PC-3 (cell line): Measurements from ENCODE around the gene TGFB1I1. TPM values are rescaled to one million over a fixed set of nuclear protein-coding genes. Genes with fewer than 3 reads are reported as not detected.

Experiments used
- ATAC-seq: fragments of 200-7000 bp; cut with Tn5 transposase; 2 replicates; pipeline ENCODE4 v1.9.1; 2020; ENCODE audit warnings: mild to moderate bottlenecking, moderate library complexity
- BruUV-seq: library from RNA; stranded (reverse); fragments of 400-500 nt; replicated peaks from 2 replicates; lab custom pipeline; 2021; lab: Mats Ljungman, UMichigan
- CTCF ChIA-PET: fragments of 300-600 bp; sonication (Branson Sonifier 250); formaldehyde crosslinking; loops from one replicate; lab custom pipeline; 2022; ENCODE audit warnings: antibody characterized with exemption; lab: Charles Lee
- POLR2A ChIA-PET: fragments of 300-600 bp; sonication (Branson Sonifier 250); formaldehyde crosslinking; loops from one replicate; lab custom pipeline; 2022; ENCODE audit warnings: antibody characterized with exemption; ENCODE audit not compliant: unreplicated experiment; lab: Charles Lee
- DNase-seq: peaks from one replicate; pipeline ENCODE4 v3.0.0-alpha.2; 2015
- H2AFZ ChIP-seq: fragments of 300-600 bp; sonication (generic); 2 replicates; pipeline ENCODE4 v1.6.0; 2016; ENCODE audit warnings: antibody characterized with exemption, low read length
- H3F3A ChIP-seq: fragments of 300-600 bp; sonication (generic); one replicate; pipeline ENCODE4 v1.6.0; 2017; ENCODE audit warnings: antibody characterized with exemption, low read length, control low read depth, mild to moderate bottlenecking; ENCODE audit not compliant: unreplicated experiment
- H3K27ac ChIP-seq: fragments of 300-600 bp; sonication (generic); 2 replicates; pipeline ENCODE4 v1.5.1; 2016; ENCODE audit warnings: mild to moderate bottlenecking, low read length
- H3K27me3 ChIP-seq: fragments of 300-600 bp; sonication (generic); 2 replicates; pipeline ENCODE4 v1.6.1; 2016; ENCODE audit warnings: low read length, mixed read lengths
- H3K36me3 ChIP-seq: fragments of 300-600 bp; sonication (generic); 2 replicates; pipeline ENCODE4 v1.6.1; 2016; ENCODE audit warnings: low read depth, mixed run types, low read length, mixed read lengths
- H3K4me1 ChIP-seq: fragments of 300-600 bp; sonication (generic); 2 replicates; pipeline ENCODE4 v1.5.1; 2016; ENCODE audit warnings: low read length; ENCODE audit not compliant: insufficient read depth
- H3K4me2 ChIP-seq: fragments of 300-600 bp; sonication (generic); 2 replicates; pipeline ENCODE4 v1.6.0; 2016; ENCODE audit warnings: low read length
- H3K4me3 ChIP-seq: fragments of 300-600 bp; sonication (generic); 2 replicates; pipeline ENCODE4 v1.5.1; 2016; ENCODE audit warnings: mild to moderate bottlenecking, low read length, mixed read lengths
- H3K79me2 ChIP-seq: fragments of 300-600 bp; sonication (generic); 2 replicates; pipeline ENCODE4 v1.6.1; 2017; ENCODE audit warnings: low read length, mixed read lengths
- H3K9ac ChIP-seq: fragments of 300-600 bp; sonication (generic); 2 replicates; pipeline ENCODE4 v1.6.0; 2016; ENCODE audit warnings: mild to moderate bottlenecking, low read length
- H3K9me2 ChIP-seq: fragments of 300-600 bp; sonication (generic); replicated peaks from 2 replicates; pipeline ENCODE4 v1.6.1; 2016; ENCODE audit warnings: mixed run types, low read length, mixed read lengths
- H3K9me3 ChIP-seq: fragments of 300-600 bp; sonication (generic); 2 replicates; pipeline ENCODE4 v1.6.1; 2016; ENCODE audit warnings: low read length, mixed read lengths
- H4K20me1 ChIP-seq: fragments of 300-600 bp; sonication (generic); 2 replicates; pipeline ENCODE4 v1.6.1; 2016; ENCODE audit warnings: low read length, mixed read lengths
- CTCF ChIP-seq: fragments of 300-600 bp; sonication (generic); conservative IDR thresholded peaks from 2 replicates; pipeline ENCODE4 v1.5.1; 2017; ENCODE audit warnings: antibody characterized with exemption, low read depth, mild to moderate bottlenecking, low read length
- EZH2 ChIP-seq: fragments of 300-600 bp; sonication (generic); IDR thresholded peaks from one replicate; pipeline ENCODE4 v1.6.1; 2017; ENCODE audit warnings: antibody characterized with exemption, mild to moderate bottlenecking, low read length; ENCODE audit not compliant: unreplicated experiment
- EZH2phosphoT487 ChIP-seq: fragments of 300-600 bp; sonication (generic); IDR thresholded peaks from 2 replicates; pipeline ENCODE4 v1.6.1; 2018; ENCODE audit warnings: mild to moderate bottlenecking, antibody characterized with exemption, low read length, borderline replicate concordance
- intact Hi-C: fragments of 100-400 bp; cut with micrococcal nuclease; formaldehyde crosslinking; loops from 2 replicates; pipeline ENCODE4 v1.9.0; 2023
- total RNA-seq: library from RNA; depleted of rRNA; stranded (reverse); fragments of >200 nt; gene quantifications from 2 replicates; pipeline ENCODE4 v1.2.3, GENCODE V29; 2014

TGFB1I1 gene
- total RNA-seq, 1 experiment from 2014 or later: 11.2 TPM

GRCh38 chr16:31487720-31488467 lies 15.9 kb downstream of the TGFB1I1 start:
- H3K9ac ChIP-seq: peak overlapping the region; percentile 17; the same call in 1 of the 2 replicates
- peak overlapping the region; percentile 83 for H2AFZ ChIP-seq
- H3K4me3 ChIP-seq: peak overlapping the region; percentile 79
- ATAC-seq: peak; percentile 88
- POLR2A ChIA-PET: no interaction called here
- peak overlapping the region; percentile 92 for H3K4me2 ChIP-seq
- H4K20me1 ChIP-seq: no peaks in the 10 kb centered on the region
- no peaks in the 10 kb centered on the region for H3K27me3 ChIP-seq
- no peaks in the 10 kb centered on the region for H3K9me2 ChIP-seq
- BruUV-seq: no TSS peak
- H3K79me2 ChIP-seq: no peaks in the 10 kb centered on the region
- TF ChIP-seq CTCF (no peak), EZH2 (no peak), EZH2phosphoT487 (no peak)
- H3K9me3 ChIP-seq: no peaks in the 10 kb centered on the region
- no peaks in the 10 kb centered on the region; the same call in 1 of the 2 replicates for H3K4me1 ChIP-seq
- H3F3A ChIP-seq: no peaks in the 10 kb centered on the region
- intact Hi-C loops: no loop called here
- H3K36me3 ChIP-seq: no peaks in the 10 kb centered on the region
- CTCF ChIA-PET: no interaction called here
- peak; percentile 60 for DNase-seq
- no peak overlapping the region for H3K27ac ChIP-seq

- Histone ChIP-seq H3K9ac (no peak overlapping the region), H3K4me2 (peak overlapping the region; percentile 92), H3K4me1 (no peaks in the 10 kb centered on the region; the same call in 1 of the 2 replicates), H3K79me2 (no peaks in the 10 kb centered on the region), H3K27ac (no peak overlapping the region), H2AFZ (peak overlapping the region; percentile 83), H3K4me3 (peak overlapping the region; percentile 79; the same call in 1 of the 2 replicates), H3K9me2 (no peaks in the 10 kb centered on the region), H4K20me1 (no peaks in the 10 kb centered on the region), H3F3A (no peaks in the 10 kb centered on the region), H3K27me3 (no peaks in the 10 kb centered on the region), H3K36me3 (no peaks in the 10 kb centered on the region), H3K9me3 (no peaks in the 10 kb centered on the region)
- ChIA-PET CTCF (no interaction called here), POLR2A (no interaction called here)
- BruUV-seq: no TSS peak
- TF ChIP-seq EZH2: no peak
- no peak for TF ChIP-seq EZH2phosphoT487
- TF ChIP-seq CTCF: no peak
- DNase-seq (no peak), ATAC-seq (no peak)
- intact Hi-C loops: no loop called here
Measured at GRCh38 chr16:31488468-31489297, 16.7 kb downstream of the TGFB1I1 start.

GRCh38 chr16:31489298-31489564 lies 17.3 kb downstream of the TGFB1I1 start:
- BruUV-seq: no TSS peak
- Histone ChIP-seq H3K4me3 (no peak overlapping the region), H3K4me1 (no peaks in the 10 kb centered on the region; the same call in 1 of the 2 replicates), H3K79me2 (no peaks in the 10 kb centered on the region), H3K4me2 (no peak overlapping the region), H3K27ac (no peak overlapping the region), H3K9me2 (no peaks in the 10 kb centered on the region), H2AFZ (no peak overlapping the region), H4K20me1 (no peaks in the 10 kb centered on the region), H3K27me3 (no peaks in the 10 kb centered on the region), H3F3A (no peaks in the 10 kb centered on the region), H3K9me3 (no peaks in the 10 kb centered on the region), H3K36me3 (no peaks in the 10 kb centered on the region), H3K9ac (no peak overlapping the region)
- no peak for ATAC-seq
- ChIA-PET POLR2A (no interaction called here), CTCF (no interaction called here)
- TF ChIP-seq EZH2 (no peak), EZH2phosphoT487 (no peak), CTCF (no peak)
- DNase-seq: no peak
- intact Hi-C loops: no loop called here
